Choroid plexus epithelial cell (primary cell): ENCODE results near the gene NCLN.
"Not testable (repeated sequence)": the region's sequence is repeated elsewhere in the genome, so short reads cannot be mapped to it uniquely, and the experiment has no call there.

ENCODE experiments used
- DNase-seq: peaks from one replicate; pipeline ENCODE4 v3.0.0-alpha.2; 2010; ENCODE audit warnings: low read depth
- H3K4me3 ChIP-seq: 2 replicates; pipeline ENCODE4 v1.5.1; 2011; ENCODE audit warnings: low read depth, mild to moderate bottlenecking, control low read depth, low read length, moderate library complexity
- CTCF ChIP-seq: conservative IDR thresholded peaks from 2 replicates; pipeline ENCODE4 v1.5.1; 2011; ENCODE audit warnings: low read depth, mild to moderate bottlenecking, control low read depth, inconsistent platforms, low read length, moderate library complexity

Gene NCLN

GRCh38 chr19:3190921-3191805 is 5.4 kb downstream of the NCLN start:
- no peak overlapping the region for H3K4me3 ChIP-seq
- DNase-seq: no peak
- TF ChIP-seq CTCF: no peak

DNA sequence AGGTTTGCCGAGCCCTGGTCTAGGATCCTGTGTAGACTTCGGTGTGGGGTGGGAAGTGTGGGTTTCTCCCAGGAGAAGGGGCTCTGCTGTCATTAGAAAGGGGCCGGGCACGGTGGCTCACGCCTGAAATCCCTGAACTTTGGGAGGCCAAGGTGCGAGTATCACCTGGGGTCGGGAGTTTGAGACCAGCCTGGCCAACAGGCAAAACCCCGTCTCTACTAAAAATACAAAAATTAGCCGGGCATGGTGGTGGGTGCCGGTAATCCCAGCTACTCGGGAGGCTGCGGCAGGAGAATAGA is 6.0 kb downstream of the NCLN start:
- DNase-seq, H3K4me3 ChIP-seq: not testable (repeated sequence)

GRCh38 chr19:3192228-3192635 is 6.5 kb downstream of the NCLN start:
- H3K4me3 ChIP-seq: no peak overlapping the region
- no peak for TF ChIP-seq CTCF
- no peak for DNase-seq

DNA sequence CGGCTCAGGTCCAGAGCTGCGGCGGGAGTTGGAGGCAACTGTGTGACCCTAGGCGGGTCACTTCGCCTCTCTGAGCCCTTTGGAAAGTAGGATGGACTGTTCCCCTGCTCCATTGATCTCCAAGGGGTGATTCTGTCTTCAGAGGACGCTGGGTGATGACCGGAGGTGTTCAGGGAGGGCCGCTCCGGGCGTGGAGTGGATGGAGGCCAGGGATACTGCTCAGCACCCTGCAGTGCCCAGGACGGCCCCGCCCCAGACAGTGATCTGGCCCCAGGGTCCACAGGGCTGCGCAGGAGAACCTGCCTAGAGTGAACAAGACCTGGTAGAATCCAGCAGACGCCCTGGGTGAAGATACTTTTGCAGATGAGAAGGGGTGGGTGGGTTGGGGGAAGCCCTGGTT is 7.0 kb downstream of the NCLN start:
- no peak for TF ChIP-seq CTCF
- H3K4me3 ChIP-seq: no peak overlapping the region
- DNase-seq: no peak

DNA sequence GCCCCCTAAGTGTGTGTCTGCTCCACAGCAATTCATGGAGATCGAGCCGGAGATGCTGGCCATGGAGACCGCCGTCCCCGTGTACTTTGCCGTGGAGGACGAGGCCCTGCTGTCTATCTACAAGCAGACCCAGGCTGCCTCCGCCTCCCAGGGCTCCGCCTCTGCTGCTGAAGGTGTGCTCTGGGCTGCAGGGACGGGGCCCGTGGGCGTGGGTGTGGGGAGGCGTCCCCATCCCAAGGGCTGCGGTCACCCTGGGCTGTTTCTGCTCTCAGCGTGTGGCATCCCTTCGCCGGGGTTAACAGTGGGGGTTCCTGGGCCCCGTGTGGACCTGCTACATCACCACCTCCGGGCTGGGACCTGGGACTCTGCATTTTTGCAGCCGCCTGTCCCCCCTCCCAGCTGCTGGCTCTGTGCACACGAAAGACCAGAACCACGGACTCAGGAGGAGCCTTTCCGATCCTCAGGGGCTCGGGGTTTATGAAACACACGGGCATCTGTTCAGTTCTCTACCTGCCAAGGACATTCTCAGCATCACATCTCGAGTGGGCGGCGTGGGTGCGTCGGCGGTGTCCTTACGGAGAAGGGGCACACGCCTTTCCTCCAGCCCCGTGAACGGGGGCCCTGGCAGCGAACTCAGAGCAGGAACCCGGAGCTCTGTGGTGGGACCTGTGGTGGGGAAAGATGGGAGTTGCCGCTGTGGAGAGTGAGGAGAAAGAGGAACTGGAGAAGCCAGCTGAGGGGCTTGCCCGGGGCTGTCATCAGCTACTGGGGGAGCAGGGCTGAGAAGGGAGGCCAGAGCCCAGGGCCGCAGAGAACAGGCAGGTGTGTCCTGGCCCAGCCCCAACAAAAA is 7.8 kb downstream of the NCLN start:
- TF ChIP-seq CTCF: no peak
- DNase-seq: no peak

DNA sequence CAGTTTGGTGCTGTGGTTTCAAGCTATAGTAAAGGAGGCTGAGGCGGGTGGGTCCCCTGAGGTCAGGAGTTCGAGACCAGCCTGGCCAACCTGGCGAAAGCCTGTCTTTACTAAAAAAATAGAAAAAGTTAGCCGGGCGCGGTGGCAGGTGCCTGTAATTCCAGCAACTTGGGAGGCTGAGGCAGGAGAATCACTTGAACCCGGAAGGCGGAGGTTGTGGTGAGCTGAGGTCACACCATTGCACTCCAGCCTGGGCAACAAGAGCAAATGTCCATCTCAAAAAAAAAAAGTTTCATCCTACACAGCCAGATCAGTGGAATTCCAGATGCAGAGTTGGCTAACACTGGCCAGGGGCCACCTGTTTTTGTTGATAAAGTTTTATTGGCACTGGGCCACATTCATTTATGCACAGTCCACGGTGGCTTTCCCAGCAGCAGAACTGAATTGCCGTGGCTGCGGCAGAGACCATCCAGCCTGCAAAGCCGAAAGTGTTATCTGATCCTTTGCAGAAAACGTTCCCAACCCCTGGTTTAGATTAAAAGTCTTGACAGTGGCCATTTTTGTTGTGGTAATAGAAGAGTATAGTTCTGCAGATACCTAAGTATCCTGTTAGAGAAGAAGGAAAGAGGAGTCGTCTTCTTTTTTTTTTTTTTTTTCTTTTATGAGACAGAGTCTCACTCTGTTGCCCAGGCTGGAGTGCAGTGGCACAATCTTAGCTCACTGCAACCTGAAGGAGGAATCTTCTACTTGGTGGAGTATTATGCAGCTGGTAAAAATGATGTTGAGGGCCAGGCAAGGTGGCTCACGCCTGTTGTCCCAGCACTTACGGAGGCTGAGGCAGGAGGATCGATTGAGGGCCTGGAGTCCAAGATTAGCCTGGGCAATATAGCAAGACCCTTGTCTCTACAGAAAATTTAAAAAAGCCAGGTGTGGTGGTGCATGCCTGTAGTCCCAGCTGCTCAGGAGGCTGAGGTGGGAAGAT is 8.7 kb downstream of the NCLN start:
- TF ChIP-seq CTCF: no peak
- DNase-seq: no peak
- no peak overlapping the region for H3K4me3 ChIP-seq

More for the DNA sequence above, 7.8 kb downstream of the NCLN start:
- H3K4me3 ChIP-seq: no peak overlapping the region
